Left cardiac atrium (tissue), 4 donors: ENCODE measurements around the gene ADGRV1. TPM values are rescaled to one million over a fixed set of nuclear protein-coding genes. Genes with fewer than 3 reads are reported as not detected.

Source experiments
- ATAC-seq, 2 donors: fragments of 200-7000 bp; cut with Tn5 transposase; one replicate each; pipeline ENCODE4 v1.9.1; 2020; ENCODE audit warnings: mild to moderate bottlenecking in 2 of 2, moderate library complexity in 2 of 2
- DNase-seq: peaks from one replicate; pipeline ENCODE4 v3.0.0-alpha.2; 2020
- intact Hi-C, 2 donors: fragments of 100-400 bp; cut with DNase I; formaldehyde crosslinking; loops; one replicate each; pipeline versions ENCODE4 v1.14.1 to v1.15.1; 2022 to 2023
- total RNA-seq, 2 donors: library from RNA; stranded (reverse); fragmentation: NEBNext Ultra II Directional; extraction: Animal tissue kit (Norgen Biotek cat#: 25700); gene quantifications; one replicate each; pipeline ENCODE4 v1.2.1, GENCODE V29; 2021
- donor health status: DM: no; HTN: yes; CAD: no.
- donor health status: DM: no; HTN: yes; CAD: no; lungs with severe emphysema.
- donor health status: DM: yes; HTN: yes; CAD: no.
- donor health status: Dilated cardiomyopathy.

ADGRV1 gene
- total RNA-seq, 2 donors from 2014 or later = 0.32 to 0.60 TPM

DNA sequence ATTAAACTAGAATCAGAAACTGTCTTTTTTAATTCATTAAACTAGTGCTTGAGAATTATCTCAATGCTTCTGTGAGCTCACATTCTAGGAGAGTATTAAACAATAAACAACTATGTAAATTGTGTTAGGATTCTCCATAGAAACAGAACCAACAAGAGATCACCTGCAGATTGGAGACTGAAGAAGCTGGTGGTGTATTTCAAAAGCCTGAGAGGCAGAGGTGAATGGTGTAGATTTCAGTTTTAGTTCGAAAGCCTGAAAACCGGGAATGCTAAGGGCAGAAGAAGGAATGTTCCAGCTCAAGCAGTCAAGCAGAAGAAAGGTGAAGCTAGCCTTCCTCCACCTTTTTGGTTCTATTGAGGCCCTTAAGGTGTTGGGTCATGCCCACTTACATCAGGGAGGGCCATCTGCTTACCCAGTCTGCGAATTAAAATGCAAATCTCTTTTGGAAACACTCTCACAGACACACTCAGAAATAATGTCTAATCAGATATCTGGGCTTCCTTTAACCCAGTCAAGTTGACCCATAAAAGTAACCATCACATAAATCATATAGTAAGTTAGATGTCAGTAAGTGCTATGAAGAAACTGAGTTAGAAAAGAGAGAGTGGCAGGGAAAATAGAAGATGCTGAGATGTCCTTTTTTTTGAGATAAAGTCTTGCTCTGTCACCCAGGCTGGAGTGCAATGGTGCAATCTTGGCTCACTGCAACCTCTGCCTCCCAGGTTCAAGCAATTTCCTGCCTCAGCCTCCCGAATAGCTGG, 533.1 kb downstream of the ADGRV1 start:
- ATAC-seq (no peak), DNase-seq (no peak)
- intact Hi-C loops = loop anchor here (10.0 kb wide), 2 partner anchors 157 to 227 kb away; no protein-coding TSS in a partner anchor

DNA sequence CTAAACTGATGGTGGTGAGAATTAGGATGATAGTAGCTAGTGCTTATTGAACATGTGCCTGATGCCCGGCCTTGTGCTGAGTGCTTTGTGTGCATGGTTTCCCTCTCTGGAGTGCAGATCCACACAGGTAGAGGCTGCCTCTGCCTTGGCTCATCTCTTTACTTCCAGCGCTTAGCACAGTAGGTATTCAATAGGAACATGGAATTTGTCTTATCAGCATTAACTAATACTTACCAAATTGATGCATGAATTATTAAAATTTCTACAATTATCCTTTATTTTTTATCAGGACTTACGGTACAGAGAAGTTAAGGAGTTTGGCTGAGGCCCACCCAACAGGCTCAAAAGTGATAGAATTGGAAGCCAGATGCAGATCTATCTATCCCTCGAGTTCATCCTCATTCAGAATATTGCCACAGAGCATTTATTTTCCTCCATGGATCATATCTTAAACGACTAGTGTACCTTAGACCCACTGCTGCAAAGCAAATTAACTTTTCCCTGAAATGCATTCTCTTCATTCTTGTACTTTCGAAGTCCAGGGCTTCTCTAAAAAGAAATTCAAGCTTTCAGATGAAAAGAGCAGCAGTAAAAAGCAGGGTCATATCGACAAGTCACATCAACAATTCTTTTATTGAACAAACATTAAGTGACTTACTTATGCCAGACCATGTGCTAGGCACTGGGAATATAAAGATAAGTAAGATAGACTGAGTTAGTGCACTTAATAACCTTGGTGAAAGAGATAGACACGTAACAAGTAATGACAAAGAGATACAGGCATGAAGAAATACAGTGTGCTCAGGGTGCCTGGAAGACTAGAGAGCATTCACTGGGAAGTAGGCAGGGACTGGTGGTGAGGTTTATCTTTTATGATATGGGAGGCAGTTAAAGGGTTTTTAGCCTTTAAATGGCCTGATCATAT, 534.5 kb downstream of the ADGRV1 start:
- DNase-seq (no peak), ATAC-seq (no peak)
- intact Hi-C loops = loop anchor here (10.0 kb wide), 2 partner anchors 158 to 228 kb away; no protein-coding TSS in a partner anchor

DNA sequence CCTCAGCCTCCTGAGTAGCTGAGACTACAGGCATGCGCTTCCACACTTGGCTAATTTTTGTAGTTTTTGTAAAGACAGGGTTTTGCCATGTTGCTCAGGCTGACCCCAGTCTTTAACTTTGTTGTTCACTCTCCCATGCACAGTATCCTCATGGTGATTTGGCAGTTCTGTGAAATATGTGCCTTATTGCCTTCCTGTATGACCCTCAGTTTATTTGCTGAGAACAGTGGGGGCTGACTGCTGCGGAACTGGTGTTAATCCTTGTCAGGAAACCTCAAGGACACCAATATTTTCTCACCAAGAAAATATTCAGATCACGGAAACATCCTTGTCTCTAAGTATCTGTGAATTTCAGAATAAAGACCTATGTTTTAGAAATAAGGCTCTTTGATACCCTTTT, 536.7 kb downstream of the ADGRV1 start:
- no peak for DNase-seq
- intact Hi-C loops = loop anchor here (5.0 to 10.0 kb wide), 3 partner anchors 161 to 231 kb away; no protein-coding TSS in a partner anchor
- ATAC-seq = no peak

DNA sequence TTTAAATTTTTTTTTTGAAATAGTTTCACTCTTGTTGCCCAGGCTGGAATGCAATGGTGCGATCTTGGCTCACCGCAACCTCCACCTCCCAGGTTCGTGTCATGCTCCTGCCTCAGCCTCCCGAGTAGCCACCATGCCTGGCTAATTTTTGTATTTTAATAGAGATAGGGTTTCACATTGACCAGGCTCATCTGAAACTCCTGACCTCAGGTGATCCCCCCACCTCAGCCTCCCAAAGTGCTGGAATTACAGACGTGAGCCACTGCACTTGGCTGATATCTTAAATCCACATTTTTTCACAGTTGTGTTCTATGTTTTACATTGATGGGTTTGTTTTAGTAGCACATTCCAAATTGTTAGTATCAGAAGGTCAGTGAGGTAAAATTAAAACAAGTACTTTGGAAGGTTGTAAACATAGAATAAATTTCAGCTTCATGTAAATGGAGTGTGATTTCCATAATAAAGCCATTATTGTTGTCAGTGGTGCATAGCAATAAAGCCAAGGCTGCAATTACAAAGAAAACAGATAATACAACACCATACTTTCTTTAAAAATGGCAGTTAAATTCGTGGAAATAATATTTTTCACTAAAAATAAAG, 537.3 kb downstream of the ADGRV1 start:
- no peak for ATAC-seq
- DNase-seq = no peak
- intact Hi-C loops = loop anchor here (5.0 to 10.0 kb wide), 3 partner anchors 161 to 231 kb away; no protein-coding TSS in a partner anchor

DNA sequence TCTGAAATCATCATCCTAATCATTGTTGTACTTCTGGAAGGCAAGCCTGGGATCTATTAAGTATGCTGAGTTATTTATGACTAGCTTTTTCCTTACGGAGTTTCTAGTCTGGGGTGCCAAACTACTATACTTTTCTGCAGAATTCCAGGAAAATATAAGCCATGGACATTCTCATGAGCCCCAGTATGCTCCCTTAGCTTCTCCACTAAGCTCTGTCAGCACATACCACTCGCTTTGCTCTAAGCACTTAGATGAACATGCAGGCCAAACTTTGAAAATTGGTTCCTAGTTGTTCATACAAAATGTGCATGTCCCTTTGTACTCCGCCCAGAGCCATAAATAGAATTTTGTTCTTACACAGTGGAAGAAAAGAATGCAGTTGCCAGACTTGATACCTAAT, 539.9 kb downstream of the ADGRV1 start:
- ATAC-seq (peak in 1 of 2 donors; percentile 21), DNase-seq (no peak)
- intact Hi-C loops = loop anchor here (5.0 to 10.0 kb wide), 3 partner anchors 164 to 234 kb away; no protein-coding TSS in a partner anchor

DNA sequence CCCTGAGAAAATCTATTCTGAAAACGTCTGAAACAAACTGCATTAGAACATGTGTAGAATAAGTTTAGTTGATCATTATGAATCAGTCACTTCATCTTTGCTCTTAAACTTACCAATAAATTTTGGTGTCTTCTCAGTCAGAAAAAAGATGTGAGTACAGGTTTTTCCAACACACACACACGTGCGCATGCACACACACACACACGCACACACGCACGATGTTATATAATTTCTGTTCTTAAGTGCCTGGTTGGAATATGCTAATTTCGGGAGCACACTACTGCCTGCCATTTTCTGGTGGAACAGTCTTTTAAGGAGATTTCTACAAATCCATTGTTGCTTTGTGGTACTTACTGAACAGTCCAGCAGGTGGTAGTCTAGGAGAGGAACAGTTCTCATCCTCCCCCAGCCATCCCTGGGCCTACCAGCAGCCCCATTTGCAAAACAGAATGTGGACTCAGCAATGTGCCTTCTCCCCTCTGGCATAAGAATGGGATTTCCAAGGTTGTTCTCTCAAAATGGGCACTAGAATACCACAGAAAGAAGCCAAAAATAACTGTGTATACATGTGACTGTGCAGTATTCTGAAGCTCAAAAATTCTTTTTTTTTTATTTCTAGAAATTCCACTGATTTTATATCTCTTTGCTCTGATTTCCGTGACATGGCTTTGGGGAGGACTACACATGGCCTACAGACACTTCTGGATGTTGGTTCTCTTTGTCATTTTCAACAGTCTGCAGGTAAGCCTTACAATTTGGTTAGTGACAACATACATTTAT, 543.2 kb downstream of the ADGRV1 start:
- DNase-seq = peak; percentile 72
- ATAC-seq = peak; percentile 96 to 98
- intact Hi-C loops = loop anchor here (2.0 to 10.0 kb wide), 2 partner anchors 283 kb away; partner anchors contain the start of gene ARRDC3 (in 1 of the 2)

DNA sequence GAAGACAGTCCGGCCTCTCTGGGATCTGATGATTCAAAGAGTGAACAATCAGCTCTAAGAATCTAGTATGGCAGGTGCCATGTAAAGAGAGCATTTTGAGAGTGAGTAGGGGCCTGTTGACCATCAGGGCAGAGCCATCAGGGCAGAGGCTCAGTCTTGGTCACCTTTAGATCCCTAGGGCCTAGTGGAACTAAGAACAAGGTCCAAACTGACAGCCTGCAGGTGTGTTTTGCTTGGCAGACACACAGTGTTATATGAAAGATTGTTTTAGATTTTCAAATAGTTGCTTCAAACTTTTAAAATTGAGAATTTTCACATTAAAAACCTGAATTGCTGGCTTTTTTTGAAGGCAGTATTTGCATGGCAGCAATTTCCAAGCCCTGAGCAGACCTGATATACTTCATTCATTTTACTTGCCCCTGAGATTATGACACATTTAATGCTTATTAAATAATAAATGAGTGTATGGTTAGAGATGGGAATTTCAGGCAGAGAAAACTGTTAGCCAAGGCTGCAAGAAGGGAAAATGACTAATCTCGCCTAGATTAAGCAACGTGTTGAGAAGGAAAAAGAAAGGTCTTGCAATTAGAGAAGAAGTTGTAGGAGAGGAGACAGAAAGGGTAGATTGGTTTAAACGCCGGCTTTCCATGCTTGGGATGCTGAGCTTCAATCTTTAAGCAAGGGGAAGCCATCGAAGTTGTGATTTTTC, 544.9 kb downstream of the ADGRV1 start:
- intact Hi-C loops = loop anchor here (2.0 to 10.0 kb wide), 2 partner anchors 281 kb away; partner anchors contain the start of gene ARRDC3 (in 1 of the 2)
- peak in 1 of 2 donors; percentile 48 for ATAC-seq
- DNase-seq = no peak

DNA sequence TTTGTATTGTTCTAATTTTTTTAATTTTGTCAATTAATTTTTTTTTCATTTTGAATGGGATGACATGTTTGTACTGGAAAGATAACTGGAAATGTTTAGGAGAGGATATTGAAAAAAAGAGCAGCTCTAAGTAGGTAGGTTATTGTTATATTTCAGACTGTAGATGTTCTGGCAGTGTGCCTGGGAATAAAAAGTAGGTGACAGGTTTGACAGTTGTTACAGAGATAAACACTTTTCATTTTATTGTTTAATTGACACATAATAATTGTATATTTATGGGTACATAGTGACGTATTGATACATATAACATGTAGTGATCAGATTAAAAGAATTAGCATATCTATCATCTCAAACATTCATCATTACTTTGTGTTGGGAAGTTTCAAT, 545.5 kb downstream of the ADGRV1 start:
- ATAC-seq (no peak), DNase-seq (no peak)
- intact Hi-C loops = loop anchor here in 1 of 2 donors (10.0 kb wide), 1 partner anchor 281 kb away; the partner anchor contains the start of gene ARRDC3

DNA sequence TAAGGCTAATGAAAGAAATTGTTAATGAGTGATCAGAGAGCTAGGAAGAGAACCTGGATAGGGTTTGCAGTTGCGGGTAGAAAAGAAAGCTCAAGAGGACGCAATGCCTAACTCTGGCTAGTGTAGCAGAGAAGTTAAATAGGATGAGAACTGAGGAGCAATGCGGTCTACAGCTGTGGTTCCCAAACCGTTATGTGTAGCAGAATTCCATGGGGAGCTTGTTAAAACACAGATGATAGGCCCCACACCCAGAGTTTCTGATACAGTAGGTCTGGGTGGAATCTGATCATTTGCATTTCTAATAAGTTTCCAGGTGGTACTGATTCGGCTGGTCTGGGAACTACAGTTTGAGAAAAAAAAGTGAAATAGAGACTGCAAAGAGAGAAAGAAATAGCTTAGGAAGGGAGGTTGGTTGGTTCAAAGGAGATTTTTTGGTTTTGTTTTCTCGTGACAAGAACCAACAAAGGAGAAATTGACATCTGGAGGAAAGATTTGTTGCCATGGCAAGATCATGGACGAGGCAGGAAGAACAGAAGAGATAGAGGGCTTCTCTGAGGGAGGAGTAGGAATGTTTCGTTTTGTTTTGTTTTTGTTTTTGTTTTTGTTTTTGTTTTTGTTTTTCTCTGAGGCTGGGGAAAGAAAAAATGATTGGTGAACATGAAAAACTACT, 548.4 kb downstream of the ADGRV1 start:
- ATAC-seq (no peak), DNase-seq (no peak)

DNA sequence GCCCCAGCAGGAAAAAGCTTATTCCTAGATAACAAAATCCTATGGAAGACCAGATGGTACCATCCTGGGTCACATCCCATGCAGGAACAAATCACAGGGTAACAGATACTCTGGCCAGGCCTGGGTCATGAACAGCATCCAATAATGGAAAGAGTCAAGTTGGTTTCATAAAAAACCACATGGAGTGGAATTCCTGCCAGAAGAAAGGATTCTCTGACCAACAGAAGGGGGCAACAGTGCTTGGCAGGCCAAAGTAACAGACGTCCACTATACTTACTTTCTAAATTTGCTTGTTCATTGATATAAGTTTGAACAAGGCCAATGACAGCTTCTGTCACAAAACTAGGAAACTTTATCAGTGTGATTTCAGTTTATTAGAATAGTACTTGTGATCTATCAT, 551.0 kb downstream of the ADGRV1 start:
- DNase-seq (no peak), ATAC-seq (peak in 1 of 2 donors; percentile 54)
- intact Hi-C loops = loop anchor here (5.0 to 10.0 kb wide), 4 partner anchors 43 to 275 kb away; partner anchors contain the start of gene ARRDC3 (in 1 of the 2)

More for the DNA sequence above, 548.4 kb downstream of the ADGRV1 start:
- intact Hi-C loops = loop anchor here in 1 of 2 donors (10.0 kb wide), 1 partner anchor 278 kb away; the partner anchor contains the start of gene ARRDC3

DNA sequence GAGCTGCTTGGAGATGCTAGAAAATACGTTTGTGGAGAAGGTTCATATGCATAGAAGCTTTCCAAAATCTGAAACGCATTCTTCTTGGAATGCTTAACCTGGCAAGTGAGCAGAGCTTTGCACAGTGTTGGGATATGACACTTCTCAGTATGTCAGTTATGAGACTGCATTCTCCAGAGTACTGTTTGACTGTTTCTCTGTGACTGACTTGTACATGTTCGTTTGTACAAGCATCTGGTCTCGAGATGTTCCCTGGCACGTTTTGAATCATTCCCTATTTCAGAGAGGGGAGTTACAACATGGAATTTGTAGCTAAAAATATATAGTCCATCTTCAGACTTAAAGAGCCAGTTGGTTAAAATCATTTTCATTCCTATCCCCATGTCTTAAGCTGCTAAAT, 552.1 kb downstream of the ADGRV1 start:
- DNase-seq = no peak
- ATAC-seq = peak; percentile 60 to 78
- intact Hi-C loops = loop anchor here in 1 of 2 donors (5.0 to 10.0 kb wide), 3 partner anchors 42 to 174 kb away; no protein-coding TSS in a partner anchor

DNA sequence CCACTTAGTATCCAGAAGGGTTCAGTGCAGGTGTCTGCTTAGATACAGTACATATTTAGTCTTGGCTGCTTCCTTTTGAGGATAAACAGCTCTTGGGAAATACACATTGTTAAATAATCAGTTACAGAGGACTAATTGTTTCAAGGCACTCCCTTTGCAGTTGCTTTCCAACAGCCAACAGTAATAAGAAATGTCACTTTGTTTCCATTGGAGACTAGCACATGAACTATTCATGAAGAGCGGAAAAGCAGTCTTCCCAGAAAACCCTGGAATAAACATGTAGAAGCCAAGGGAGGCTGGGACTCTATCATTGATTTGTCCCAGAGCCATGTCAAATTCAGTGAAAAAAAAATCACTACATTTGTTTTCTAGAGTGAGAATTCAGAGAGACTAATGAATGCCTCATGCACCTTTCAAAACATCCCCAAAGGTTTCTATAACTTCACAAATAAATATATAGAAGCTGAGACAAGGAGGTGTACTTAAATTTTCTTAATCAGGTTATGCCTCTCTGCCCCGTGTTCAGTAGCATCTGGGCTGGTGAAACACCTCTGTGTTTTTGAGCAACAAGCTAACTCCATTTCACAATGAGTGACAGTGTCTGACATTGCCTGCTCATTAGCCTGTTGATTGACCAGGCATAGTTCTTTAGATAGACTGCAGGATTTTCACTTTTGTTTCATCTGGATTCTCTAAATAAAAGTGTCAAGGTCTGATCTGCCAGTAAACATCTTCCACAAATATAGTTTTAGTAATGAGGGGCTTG, 553.1 kb downstream of the ADGRV1 start:
- DNase-seq = no peak
- intact Hi-C loops = loop anchor here in 1 of 2 donors (5.0 to 10.0 kb wide), 3 partner anchors 41 to 173 kb away; no protein-coding TSS in a partner anchor
- peak; percentile 27 to 37 for ATAC-seq

DNA sequence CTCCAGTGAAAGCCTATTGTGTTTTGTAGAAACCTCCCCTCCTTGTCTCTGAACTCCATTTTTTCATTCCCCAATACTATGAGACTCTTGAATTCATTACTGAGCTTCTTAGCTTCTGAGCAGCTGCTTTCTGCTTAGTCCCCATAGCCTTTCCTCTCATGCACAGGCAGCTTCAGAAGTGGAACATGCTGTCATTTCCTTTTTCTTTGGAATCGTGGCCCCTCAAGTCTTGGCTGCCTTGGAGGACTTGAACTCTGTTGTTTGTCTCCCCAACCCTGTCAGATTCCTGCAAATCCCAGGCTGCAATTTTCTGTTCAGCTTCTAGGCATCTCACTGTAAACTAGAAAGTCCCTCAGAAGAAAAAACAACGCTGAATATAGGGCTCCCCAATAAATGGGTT, 556.1 kb downstream of the ADGRV1 start:
- DNase-seq = no peak
- ATAC-seq = peak; percentile 15 to 62
- intact Hi-C loops = loop anchor here in 1 of 2 donors (5.0 to 10.0 kb wide), 3 partner anchors 38 to 170 kb away; no protein-coding TSS in a partner anchor

DNA sequence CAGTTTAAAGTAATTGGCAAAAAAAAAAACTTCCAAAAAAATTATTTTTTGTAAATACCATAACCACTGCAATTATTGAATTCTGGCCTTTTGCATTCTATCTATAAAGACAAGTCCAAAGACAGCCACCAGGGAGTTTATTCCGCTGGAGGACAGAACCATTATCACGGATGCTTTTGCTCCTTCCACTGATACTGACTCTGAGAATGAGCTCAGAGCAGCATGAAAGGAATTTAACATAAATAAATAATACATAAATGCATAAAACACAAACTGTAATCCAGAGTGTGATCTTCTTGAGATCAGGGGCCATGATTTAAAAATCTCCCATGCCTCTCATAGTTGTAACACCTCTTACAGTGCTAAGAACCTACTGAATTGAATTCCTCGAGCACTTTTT, 559.8 kb downstream of the ADGRV1 start:
- DNase-seq (no peak), ATAC-seq (no peak)
- intact Hi-C loops = loop anchor here in 1 of 2 donors (10.0 kb wide), 2 partner anchors 96 to 166 kb away; no protein-coding TSS in a partner anchor

DNA sequence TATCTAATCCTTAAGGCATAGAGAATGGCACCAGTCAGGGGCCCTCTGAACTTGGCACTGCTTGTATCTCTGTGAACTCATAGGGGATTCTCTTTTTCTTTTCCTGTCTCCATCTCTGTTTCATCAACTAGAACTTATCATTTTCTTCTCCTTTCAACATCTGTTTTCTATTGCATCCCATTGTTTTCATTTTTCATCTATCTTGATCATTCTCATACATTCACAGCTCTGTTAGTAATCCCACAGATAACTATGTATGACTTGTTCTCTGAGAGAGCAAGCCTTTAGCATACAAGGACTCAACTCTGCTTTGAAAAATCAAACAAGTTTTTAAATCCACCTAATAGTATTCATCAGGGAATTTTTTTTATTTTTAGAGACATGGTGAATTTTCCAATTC, 560.2 kb downstream of the ADGRV1 start:
- intact Hi-C loops = loop anchor here in 1 of 2 donors (10.0 kb wide), 2 partner anchors 96 to 166 kb away; no protein-coding TSS in a partner anchor
- DNase-seq (no peak), ATAC-seq (no peak)

DNA sequence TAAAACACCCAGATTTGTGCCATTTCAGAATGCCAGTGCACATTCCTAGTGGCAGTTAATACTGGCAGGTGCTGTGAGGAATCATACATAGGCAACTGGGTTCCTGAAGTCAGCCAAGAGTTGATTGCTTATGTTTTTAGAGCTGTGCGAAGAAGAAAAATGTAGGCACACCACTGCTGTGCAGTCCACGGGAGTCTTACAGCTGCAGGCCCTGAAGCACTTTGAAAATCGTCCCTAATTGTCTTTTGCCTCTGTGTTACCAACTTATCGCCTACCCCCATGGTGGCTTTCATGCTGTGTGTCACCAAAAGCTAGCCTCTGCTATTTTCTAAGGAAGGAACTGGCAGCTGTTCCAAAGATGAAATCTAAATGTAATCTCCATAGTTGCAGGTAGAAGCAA, 560.6 kb downstream of the ADGRV1 start:
- intact Hi-C loops = loop anchor here in 1 of 2 donors (10.0 kb wide), 2 partner anchors 96 to 166 kb away; no protein-coding TSS in a partner anchor
- ATAC-seq = no peak

More for the DNA sequence above, 560.6 kb downstream of the ADGRV1 start:
- no peak for DNase-seq
